ENCODE measurements around the gene SENP3. TPM values are rescaled to one million over a fixed set of nuclear protein-coding genes. Genes with fewer than 3 reads are reported as not detected.

Gene SENP3
- total RNA-seq, 2 experiments from 2014 or later: 77.6 to 100 TPM

GRCh38 chr17:7572338-7572587, 10.5 kb downstream of the SENP3 start:
- Histone ChIP-seq H3K4me3 (ENCODE audit: low read depth, low read length, poor library complexity, severe bottlenecking) (peak overlapping the region; percentile 99), H4K20me1 (ENCODE audit: insufficient read depth, low read length) (peaks cover 33% of the 10 kb centered on the region), H3K9me3 (ENCODE audit: low read length) (no peaks in the 10 kb centered on the region), H3K4me2 (ENCODE audit: low read length) (peak overlapping the region; percentile 97), H3K36me3 (ENCODE audit: insufficient read depth, low read length) (peaks cover 88% of the 10 kb centered on the region), H3K4me1 (ENCODE audit: insufficient read depth, low read length, poor library complexity, severe bottlenecking) (peaks cover 44% of the 10 kb centered on the region), H3K27ac (ENCODE audit: low read depth, low read length, poor library complexity, severe bottlenecking) (peak overlapping the region; percentile 60), H2AFZ (ENCODE audit: low read length) (no peak overlapping the region), H3K79me2 (ENCODE audit: insufficient read depth, low read depth, low read length) (peaks cover 46% of the 10 kb centered on the region), H3K9me2 (ENCODE audit: insufficient read depth, low read length) (no peaks in the 10 kb centered on the region)
- intact Hi-C loops (cut with micrococcal nuclease; ENCODE audit: unreplicated experiment): loop anchor here (1.0 to 5.0 kb wide), 4 partner anchors 11 to 330 kb away; partner anchors contain the start of genes GABARAP, SENP3, TP53 and WRAP53
- ChIA-PET POLR2A (interaction anchor here (1.0 kb wide), 1 partner anchor 11 kb away, joined by 3 read pairs; the partner anchor contains the start of gene MPDU1), CTCF (ENCODE audit: unreplicated experiment) (no interaction called here)
- DNase-seq (ENCODE audit: low spot score): no peak
- TF ChIP-seq CTCF (conservative IDR thresholded peaks at IDR 0.05; ENCODE audit: low read length) (no peak), EZH2phosphoT487 (IDR thresholded peaks at IDR 0.05; ENCODE audit: borderline replicate concordance, low read depth, low read length) (no peak)
- no TSS peak for BruUV-seq (replicated peaks)

GRCh38 chr17:7572588-7573323, 11.0 kb downstream of the SENP3 start:
- peak overlapping the region; percentile 94 for H3K27ac ChIP-seq (ENCODE audit: low read depth, low read length, poor library complexity, severe bottlenecking)
- H2AFZ ChIP-seq (ENCODE audit: low read length): no peak overlapping the region
- H3K4me2 ChIP-seq (ENCODE audit: low read length): peak overlapping the region; percentile 88
- peak overlapping the region; percentile 99 for H3K4me3 ChIP-seq (ENCODE audit: low read depth, low read length, poor library complexity, severe bottlenecking)
- ChIA-PET CTCF (ENCODE audit: unreplicated experiment) (no interaction called here), POLR2A (interaction anchor here (1.0 kb wide), 1 partner anchor 11 kb away, joined by 3 read pairs; the partner anchor contains the start of gene MPDU1)
- H3K9me3 ChIP-seq (ENCODE audit: low read length): no peaks in the 10 kb centered on the region
- H4K20me1 ChIP-seq (ENCODE audit: insufficient read depth, low read length): peaks cover 33% of the 10 kb centered on the region
- BruUV-seq (replicated peaks): no TSS peak
- H3K4me1 ChIP-seq (ENCODE audit: insufficient read depth, low read length, poor library complexity, severe bottlenecking): peaks cover 49% of the 10 kb centered on the region
- intact Hi-C loops (cut with micrococcal nuclease; ENCODE audit: unreplicated experiment): loop anchor here (1.0 to 5.0 kb wide), 5 partner anchors 11 to 330 kb away; partner anchors contain the start of genes FXR2, GABARAP, SENP3 and TP53
- H3K79me2 ChIP-seq (ENCODE audit: insufficient read depth, low read depth, low read length): peaks cover 46% of the 10 kb centered on the region
- peaks cover 88% of the 10 kb centered on the region for H3K36me3 ChIP-seq (ENCODE audit: insufficient read depth, low read length)
- TF ChIP-seq EZH2phosphoT487 (IDR thresholded peaks at IDR 0.05; ENCODE audit: borderline replicate concordance, low read depth, low read length): no peak
- no peak for TF ChIP-seq CTCF (conservative IDR thresholded peaks at IDR 0.05; ENCODE audit: low read length)
- H3K9me2 ChIP-seq (ENCODE audit: insufficient read depth, low read length): no peaks in the 10 kb centered on the region
- peak; percentile 99 for DNase-seq (ENCODE audit: low spot score)
